GM19035 (cell line): ENCODE measurements around the gene RIMS4.

Experiments used
- ATAC-seq: cut with Tn5 transposase; IDR thresholded peaks from one replicate; pipeline ENCODE4 v1.9.1; 2021; ENCODE audit not compliant: unreplicated experiment

RIMS4 gene

GRCh38 chr20:44743916-44744655, 66.3 kb downstream of the RIMS4 start:
- no peak for ATAC-seq

- no peak for ATAC-seq
These were observed 67.2 kb downstream of the RIMS4 start for GRCh38 chr20:44743080-44743701.

- ATAC-seq = no peak
These were observed 67.9 kb downstream of the RIMS4 start for GRCh38 chr20:44742304-44743079.

GRCh38 chr20:44739942-44740341, 70.4 kb downstream of the RIMS4 start:
- ATAC-seq = no peak

GRCh38 chr20:44738813-44739477, 71.4 kb downstream of the RIMS4 start:
- ATAC-seq = no peak

GRCh38 chr20:44737116-44737515, 73.2 kb downstream of the RIMS4 start:
- ATAC-seq = no peak

- ATAC-seq = no peak
These were observed 74.0 kb downstream of the RIMS4 start for GRCh38 chr20:44736170-44737021.

- no peak for ATAC-seq
These were observed 74.6 kb downstream of the RIMS4 start for GRCh38 chr20:44735816-44736169.

- no peak for ATAC-seq
These were observed 75.4 kb downstream of the RIMS4 start for GRCh38 chr20:44734938-44735337.

- no peak for ATAC-seq
These were observed 76.8 kb downstream of the RIMS4 start for GRCh38 chr20:44733341-44734069.

GRCh38 chr20:44732327-44732726, 78.0 kb downstream of the RIMS4 start:
- ATAC-seq = no peak

GRCh38 chr20:44731657-44732056, 78.7 kb downstream of the RIMS4 start:
- no peak for ATAC-seq

GRCh38 chr20:44730441-44730840, 79.9 kb downstream of the RIMS4 start:
- no peak for ATAC-seq

GRCh38 chr20:44728801-44729443, 81.4 kb downstream of the RIMS4 start:
- no peak for ATAC-seq

- ATAC-seq = no peak
These were observed 82.7 kb downstream of the RIMS4 start for GRCh38 chr20:44727651-44728050.

- ATAC-seq = no peak
These were observed 83.3 kb downstream of the RIMS4 start for GRCh38 chr20:44727039-44727438.

- ATAC-seq = no peak
These were observed 84.5 kb downstream of the RIMS4 start for GRCh38 chr20:44725837-44726236.

GRCh38 chr20:44724423-44725091, 85.8 kb downstream of the RIMS4 start:
- no peak for ATAC-seq

- ATAC-seq = no peak
These were observed 86.5 kb downstream of the RIMS4 start for GRCh38 chr20:44723798-44724362.
